Thyroid gland (tissue), 4 donors: ENCODE measurements around the gene BCL11B. TPM values are rescaled to one million over a fixed set of nuclear protein-coding genes. Genes with fewer than 3 reads are reported as not detected.

Experiments
- DNase-seq, 2 donors: peaks; one replicate each; pipeline ENCODE4 v3.0.0-alpha.2; 2019
- H3K27ac ChIP-seq, 3 donors: fragments of 200-600 bp; sonication (generic); 1 replicate in 2 of 3; 2 replicates in 1 of 3; pipeline ENCODE4 v1.5.1; 2016 to 2019; ENCODE audit warnings: mild to moderate bottlenecking in 1 of 3, moderate library complexity in 1 of 3
- H3K27me3 ChIP-seq: fragments of 200-600 bp; sonication (generic); one replicate; pipeline ENCODE4 v1.5.1; 2019
- H3K36me3 ChIP-seq, 2 donors: fragments of 200-600 bp; sonication (generic); one replicate each; pipeline ENCODE4 v1.5.1; 2016 to 2019
- H3K4me1 ChIP-seq, 2 donors: fragments of 200-600 bp; sonication (generic); one replicate each; pipeline ENCODE4 v1.5.1; 2017 to 2019
- H3K4me3 ChIP-seq, 3 donors: fragments of 200-600 bp; sonication (generic); replicated peaks in 1 of 3; 1 replicate in 2 of 3; 2 replicates in 1 of 3; pipeline ENCODE4 v1.5.1; 2016; ENCODE audit warnings: mild to moderate bottlenecking in 1 of 3
- H3K9me3 ChIP-seq: fragments of 200-600 bp; sonication (generic); one replicate; pipeline ENCODE4 v1.5.1; 2017
- CTCF ChIP-seq, 6 experiments: fragments of 200-600 bp in 3 of 6; fragments of 450-650 bp in 3 of 6; sonication (generic) in 3 of 6; IDR thresholded peaks; one replicate each; pipeline ENCODE4 v1.5.1; 2016 to 2019; ENCODE audit warnings: antibody characterized with exemption in 6 of 6, mild to moderate bottlenecking in 2 of 6, inconsistent platforms in 1 of 6, moderate library complexity in 1 of 6
- POLR2A ChIP-seq, 2 donors: fragments of 450-650 bp; IDR thresholded peaks; one replicate each; pipeline ENCODE4 v1.6.1; 2017; ENCODE audit warnings: antibody characterized with exemption in 2 of 2, mild to moderate bottlenecking in 2 of 2, moderate library complexity in 1 of 2
- WGBS, 2 donors: methylation state at CpG; one replicate each; pipeline ENCODE4 v1.1.5; 2017; 5-methylcytosine and 5-hydroxymethylcytosine counted together
- intact Hi-C: fragments of 100-400 bp; cut with DNase I; formaldehyde crosslinking; loops from one replicate; pipeline ENCODE4 v1.15.1; 2023
- total RNA-seq, 4 donors: library from RNA; depleted of rRNA; stranded (reverse); fragments of >200 nt; gene quantifications; one replicate each; pipeline ENCODE4 v1.2.3, GENCODE V29; 2016

BCL11B gene
- total RNA-seq, 4 donors from 2014 or later, result 0.81 to 4.3 (median 2.3) TPM

GRCh38 chr14:99257673-99258221, 14.2 kb downstream of the BCL11B start:
- 66 to 73% methylated on average over 14 to 16 of the region's 16 CpGs for WGBS, 2 donors
- H3K27ac ChIP-seq, result peak overlapping the region in 1 of 3 donors; percentile 2
- no peaks in the 10 kb centered on the region for H3K9me3 ChIP-seq
- DNase-seq, result no peak
- no peak overlapping the region for H3K4me3 ChIP-seq
- no peaks in the 10 kb centered on the region for H3K27me3 ChIP-seq
- no peak for TF ChIP-seq CTCF (IDR thresholded peaks at IDR 0.05)
- TF ChIP-seq POLR2A (IDR thresholded peaks at IDR 0.05), result no peak
- no peaks in the 10 kb centered on the region for H3K36me3 ChIP-seq
- intact Hi-C loops, result no loop called here
- peaks cover 0 to 11% of the 10 kb centered on the region in 2 donors for H3K4me1 ChIP-seq

- no peaks in the 10 kb centered on the region for H3K36me3 ChIP-seq
- no peak overlapping the region for H3K4me3 ChIP-seq
- peaks cover 0 to 11% of the 10 kb centered on the region in 2 donors for H3K4me1 ChIP-seq
- no peaks in the 10 kb centered on the region for H3K27me3 ChIP-seq
- H3K9me3 ChIP-seq, result no peaks in the 10 kb centered on the region
- no peak for DNase-seq
- intact Hi-C loops, result no loop called here
- H3K27ac ChIP-seq, result no peak overlapping the region
- 95 to 97% methylated on average over 3 to 8 of the region's 14 CpGs for WGBS, 2 donors
- TF ChIP-seq POLR2A (IDR thresholded peaks at IDR 0.05), result no peak
- TF ChIP-seq CTCF (IDR thresholded peaks at IDR 0.05), result no peak
These were observed 14.8 kb downstream of the BCL11B start for GRCh38 chr14:99257122-99257672.

- WGBS, 2 donors, result 90 to 91% methylated on average over 5 of the region's 5 CpGs
These were observed 15.5 kb downstream of the BCL11B start for GRCh38 chr14:99256483-99256874.

GRCh38 chr14:99255621-99256482, 16.1 kb downstream of the BCL11B start:
- Histone ChIP-seq H3K27ac (no peak overlapping the region), H3K36me3 (no peaks in the 10 kb centered on the region), H3K4me3 (no peak overlapping the region), H3K27me3 (no peaks in the 10 kb centered on the region), H3K4me1 (peaks cover 0 to 11% of the 10 kb centered on the region in 2 donors), H3K9me3 (no peaks in the 10 kb centered on the region)
- intact Hi-C loops, result no loop called here
- no peak for DNase-seq
- WGBS, 2 donors, result 89 to 90% methylated on average over 19 of the region's 19 CpGs
- no peak for TF ChIP-seq CTCF (IDR thresholded peaks at IDR 0.05)
- no peak for TF ChIP-seq POLR2A (IDR thresholded peaks at IDR 0.05)

More at GRCh38 chr14:99256483-99256874, 15.5 kb downstream of the BCL11B start:
- no peak for DNase-seq
- Histone ChIP-seq H3K9me3 (no peaks in the 10 kb centered on the region), H3K36me3 (no peaks in the 10 kb centered on the region), H3K27ac (no peak overlapping the region), H3K4me1 (peaks cover 0 to 11% of the 10 kb centered on the region in 2 donors), H3K27me3 (no peaks in the 10 kb centered on the region), H3K4me3 (no peak overlapping the region)
- intact Hi-C loops, result no loop called here
- no peak for TF ChIP-seq CTCF (IDR thresholded peaks at IDR 0.05)
